Liver (tissue), 9 donors: ENCODE data around the gene MPDZ. TPM values are rescaled to one million over a fixed set of nuclear protein-coding genes. Genes with fewer than 3 reads are reported as not detected.

Experiments used
- DNase-seq: peaks from one replicate; pipeline ENCODE4 v3.0.0-alpha.2; 2017; ENCODE audit warnings: low spot score
- H3K27ac ChIP-seq, 2 donors: one replicate each; pipeline ENCODE4 v1.7.0; 2013; ENCODE audit warnings: inconsistent platforms in 2 of 2, low read length in 2 of 2, control low read depth in 1 of 2, low read depth in 1 of 2, mild to moderate bottlenecking in 1 of 2
- H3K27me3 ChIP-seq, 4 donors: one replicate each; pipeline versions ENCODE4 v1.6.1 to v1.7.0; 2013; ENCODE audit warnings: low read length in 3 of 4, inconsistent platforms in 1 of 4, mild to moderate bottlenecking in 1 of 4, moderate library complexity in 1 of 4; ENCODE audit not compliant: control insufficient read depth in 4 of 4, insufficient read depth in 4 of 4
- H3K36me3 ChIP-seq, 4 donors: one replicate each; pipeline versions ENCODE4 v1.6.1 to v1.7.0; 2013; ENCODE audit warnings: low read length in 3 of 4, mild to moderate bottlenecking in 3 of 4, low read depth in 1 of 4, moderate library complexity in 1 of 4; ENCODE audit not compliant: control insufficient read depth in 4 of 4, insufficient read depth in 3 of 4
- H3K4me1 ChIP-seq, 4 donors: one replicate each; pipeline versions ENCODE4 v1.6.1 to v1.7.0; 2013; ENCODE audit warnings: low read length in 3 of 4, mild to moderate bottlenecking in 3 of 4, moderate library complexity in 1 of 4; ENCODE audit not compliant: control insufficient read depth in 4 of 4, insufficient read depth in 4 of 4
- H3K4me3 ChIP-seq, 3 donors: one replicate each; pipeline versions ENCODE4 v1.6.1 to v1.7.0; 2013; ENCODE audit warnings: low read length in 3 of 3, control low read depth in 1 of 3, low read depth in 1 of 3, mild to moderate bottlenecking in 1 of 3
- H3K9ac ChIP-seq, 2 donors: one replicate each; pipeline ENCODE4 v1.7.0; 2013; ENCODE audit warnings: low read length in 2 of 2, mild to moderate bottlenecking in 2 of 2, moderate library complexity in 2 of 2, control low read depth in 1 of 2, low read depth in 1 of 2
- H3K9me3 ChIP-seq, 4 donors: one replicate each; pipeline versions ENCODE4 v1.6.1 to v1.7.0; 2013; ENCODE audit warnings: low read length in 3 of 4; ENCODE audit not compliant: control insufficient read depth in 4 of 4
- EGR1 ChIP-seq, 2 donors: IDR thresholded peaks; 2 replicates each; pipeline ENCODE4 v1.6.1; 2016 to 2018; ENCODE audit warnings: antibody characterized with exemption in 2 of 2, low read depth in 2 of 2
- FOXA1 ChIP-seq: IDR thresholded peaks from 2 replicates; pipeline ENCODE4 v1.6.1; 2016; ENCODE audit warnings: antibody characterized with exemption
- FOXA2 ChIP-seq: IDR thresholded peaks from 2 replicates; pipeline ENCODE4 v1.6.1; 2016; ENCODE audit warnings: antibody characterized with exemption
- GABPA ChIP-seq, 2 donors: IDR thresholded peaks in 1 of 2; conservative IDR thresholded peaks in 1 of 2; 2 replicates each; pipeline ENCODE4 v1.6.1; 2016; ENCODE audit warnings: antibody characterized with exemption in 2 of 2, mild to moderate bottlenecking in 1 of 2, moderate library complexity in 1 of 2
- HNF4A ChIP-seq, 2 donors: conservative IDR thresholded peaks; 2 replicates each; pipeline ENCODE4 v1.6.1; 2016; ENCODE audit warnings: antibody characterized with exemption in 2 of 2, mild to moderate bottlenecking in 2 of 2
- HNF4G ChIP-seq: IDR thresholded peaks from 2 replicates; pipeline ENCODE4 v1.6.1; 2016; ENCODE audit warnings: antibody characterized with exemption
- JUND ChIP-seq, 2 donors: IDR thresholded peaks; 2 replicates each; pipeline ENCODE4 v1.6.1; 2016; ENCODE audit warnings: antibody characterized with exemption in 2 of 2
- NR2F2 ChIP-seq: IDR thresholded peaks from 2 replicates; pipeline ENCODE4 v1.6.1; 2016; ENCODE audit warnings: antibody characterized with exemption
- RAD21 ChIP-seq, 2 donors: IDR thresholded peaks; 2 replicates each; pipeline ENCODE4 v1.6.1; 2016; ENCODE audit warnings: antibody characterized with exemption in 2 of 2, mild to moderate bottlenecking in 2 of 2
- RXRA ChIP-seq, 2 donors: IDR thresholded peaks; 2 replicates each; pipeline ENCODE4 v1.6.1; 2017 to 2018; ENCODE audit warnings: antibody characterized with exemption in 2 of 2, mild to moderate bottlenecking in 1 of 2
- SP1 ChIP-seq: IDR thresholded peaks from 2 replicates; pipeline ENCODE4 v1.6.1; 2018; ENCODE audit warnings: antibody characterized with exemption, mild to moderate bottlenecking
- TAF1 ChIP-seq: conservative IDR thresholded peaks from 2 replicates; pipeline ENCODE4 v1.6.1; 2016; ENCODE audit warnings: antibody characterized with exemption, mild to moderate bottlenecking
- YY1 ChIP-seq: IDR thresholded peaks from 2 replicates; pipeline ENCODE4 v1.6.1; 2016; ENCODE audit warnings: antibody characterized with exemption, mild to moderate bottlenecking
- polyA plus RNA-seq, 2 donors: library from polyadenylated mRNA; stranded (reverse) in 1 of 2; unstranded in 1 of 2; fragments of 200-250 nt in 1 of 2; fragments of >200 nt in 1 of 2; fragmentation: Nextera tagmentation in 1 of 2; extraction: Ambion mirVana in 1 of 2; gene quantifications; one replicate each; pipeline versions ENCODE4 v1.2.1 to v1.2.3, GENCODE V29; 2013 to 2015
- total RNA-seq, 2 donors: library from RNA; depleted of rRNA; stranded (reverse); fragments of >200 nt; gene quantifications; one replicate each; pipeline ENCODE4 v1.2.3, GENCODE V29; 2014
- TF ChIP-seq, protein P1 (sequence below): IDR thresholded peaks from 2 replicates; pipeline ENCODE4 v1.6.1; 2016; ENCODE audit warnings: antibody characterized with exemption
- TF ChIP-seq, protein P2 (sequence below): IDR thresholded peaks from 2 replicates; pipeline ENCODE4 v1.6.1; 2016; ENCODE audit warnings: antibody characterized with exemption, mild to moderate bottlenecking
- TF ChIP-seq, protein P3 (sequence below): IDR thresholded peaks from 2 replicates; pipeline ENCODE4 v1.6.1; 2016; ENCODE audit warnings: antibody characterized with exemption
- TF ChIP-seq, protein P4 (sequence below): fragments of 150-350 bp; IDR thresholded peaks from 2 replicates; pipeline ENCODE4 v1.5.1; 2017; ENCODE audit warnings: improper control_type of control experiment, low read depth, low read length; ENCODE audit not compliant: missing input control
- TF ChIP-seq, protein P5 (sequence below): IDR thresholded peaks from 2 replicates; pipeline ENCODE4 v1.6.1; 2016; ENCODE audit warnings: antibody characterized with exemption
- donor health status: healthy.
- donor health status: healthy.
- donor health status: healthy.
- donor health status: healthy.
- donor health status: healthy.

The MPDZ gene
- total and polyA plus RNA-seq, 4 donors: 20.3 to 71.2 (median 30.2) TPM

DNA sequence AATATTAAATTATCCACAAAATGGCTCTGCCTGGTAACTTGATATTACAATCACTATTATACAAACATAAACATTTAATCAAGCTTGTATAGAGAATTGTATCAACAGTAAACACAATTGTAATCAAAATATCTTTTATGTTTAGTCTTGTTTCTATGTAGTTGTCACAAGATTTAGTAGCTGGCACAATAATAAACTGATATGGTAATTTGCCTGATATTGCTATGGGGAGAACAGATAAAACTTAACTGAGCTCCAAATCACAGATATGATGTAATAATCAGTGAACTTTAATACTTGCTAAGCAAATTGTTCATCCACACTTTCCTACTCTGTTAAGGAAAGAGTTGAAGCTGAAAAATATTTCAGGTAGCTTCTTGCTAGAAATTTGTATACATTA, 189.8 kb downstream of the MPDZ start:
- H3K27me3 ChIP-seq: no peaks in the 10 kb centered on the region

More for the DNA sequence above, 189.8 kb downstream of the MPDZ start:
- H3K4me3 ChIP-seq: no peak overlapping the region
- no peak overlapping the region for H3K9ac ChIP-seq
- no peaks in the 10 kb centered on the region for H3K36me3 ChIP-seq
- H3K4me1 ChIP-seq: peaks cover 0 to 22% (median 13%) of the 10 kb centered on the region in 4 donors
- no peak for DNase-seq
- no peak overlapping the region for H3K27ac ChIP-seq
- no peak for TF ChIP-seq GABPA (IDR thresholded peaks at IDR 0.05 in 1 of 2, conservative IDR thresholded peaks at IDR 0.05 in 1 of 2)
- TF ChIP-seq, protein P1, sequence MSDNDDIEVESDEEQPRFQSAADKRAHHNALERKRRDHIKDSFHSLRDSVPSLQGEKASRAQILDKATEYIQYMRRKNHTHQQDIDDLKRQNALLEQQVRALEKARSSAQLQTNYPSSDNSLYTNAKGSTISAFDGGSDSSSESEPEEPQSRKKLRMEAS: no peak
- TF ChIP-seq, protein P2, sequence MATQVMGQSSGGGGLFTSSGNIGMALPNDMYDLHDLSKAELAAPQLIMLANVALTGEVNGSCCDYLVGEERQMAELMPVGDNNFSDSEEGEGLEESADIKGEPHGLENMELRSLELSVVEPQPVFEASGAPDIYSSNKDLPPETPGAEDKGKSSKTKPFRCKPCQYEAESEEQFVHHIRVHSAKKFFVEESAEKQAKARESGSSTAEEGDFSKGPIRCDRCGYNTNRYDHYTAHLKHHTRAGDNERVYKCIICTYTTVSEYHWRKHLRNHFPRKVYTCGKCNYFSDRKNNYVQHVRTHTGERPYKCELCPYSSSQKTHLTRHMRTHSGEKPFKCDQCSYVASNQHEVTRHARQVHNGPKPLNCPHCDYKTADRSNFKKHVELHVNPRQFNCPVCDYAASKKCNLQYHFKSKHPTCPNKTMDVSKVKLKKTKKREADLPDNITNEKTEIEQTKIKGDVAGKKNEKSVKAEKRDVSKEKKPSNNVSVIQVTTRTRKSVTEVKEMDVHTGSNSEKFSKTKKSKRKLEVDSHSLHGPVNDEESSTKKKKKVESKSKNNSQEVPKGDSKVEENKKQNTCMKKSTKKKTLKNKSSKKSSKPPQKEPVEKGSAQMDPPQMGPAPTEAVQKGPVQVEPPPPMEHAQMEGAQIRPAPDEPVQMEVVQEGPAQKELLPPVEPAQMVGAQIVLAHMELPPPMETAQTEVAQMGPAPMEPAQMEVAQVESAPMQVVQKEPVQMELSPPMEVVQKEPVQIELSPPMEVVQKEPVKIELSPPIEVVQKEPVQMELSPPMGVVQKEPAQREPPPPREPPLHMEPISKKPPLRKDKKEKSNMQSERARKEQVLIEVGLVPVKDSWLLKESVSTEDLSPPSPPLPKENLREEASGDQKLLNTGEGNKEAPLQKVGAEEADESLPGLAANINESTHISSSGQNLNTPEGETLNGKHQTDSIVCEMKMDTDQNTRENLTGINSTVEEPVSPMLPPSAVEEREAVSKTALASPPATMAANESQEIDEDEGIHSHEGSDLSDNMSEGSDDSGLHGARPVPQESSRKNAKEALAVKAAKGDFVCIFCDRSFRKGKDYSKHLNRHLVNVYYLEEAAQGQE: no peak
- no peak for TF ChIP-seq RAD21 (IDR thresholded peaks at IDR 0.05)
- peak; percentile 42 for TF ChIP-seq HNF4G
- TF ChIP-seq JUND (IDR thresholded peaks at IDR 0.05): peak in 1 of 2 donors; percentile 21
- TF ChIP-seq, protein P3, sequence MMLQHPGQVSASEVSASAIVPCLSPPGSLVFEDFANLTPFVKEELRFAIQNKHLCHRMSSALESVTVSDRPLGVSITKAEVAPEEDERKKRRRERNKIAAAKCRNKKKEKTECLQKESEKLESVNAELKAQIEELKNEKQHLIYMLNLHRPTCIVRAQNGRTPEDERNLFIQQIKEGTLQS: peak; percentile 31
- TF ChIP-seq, protein P4, sequence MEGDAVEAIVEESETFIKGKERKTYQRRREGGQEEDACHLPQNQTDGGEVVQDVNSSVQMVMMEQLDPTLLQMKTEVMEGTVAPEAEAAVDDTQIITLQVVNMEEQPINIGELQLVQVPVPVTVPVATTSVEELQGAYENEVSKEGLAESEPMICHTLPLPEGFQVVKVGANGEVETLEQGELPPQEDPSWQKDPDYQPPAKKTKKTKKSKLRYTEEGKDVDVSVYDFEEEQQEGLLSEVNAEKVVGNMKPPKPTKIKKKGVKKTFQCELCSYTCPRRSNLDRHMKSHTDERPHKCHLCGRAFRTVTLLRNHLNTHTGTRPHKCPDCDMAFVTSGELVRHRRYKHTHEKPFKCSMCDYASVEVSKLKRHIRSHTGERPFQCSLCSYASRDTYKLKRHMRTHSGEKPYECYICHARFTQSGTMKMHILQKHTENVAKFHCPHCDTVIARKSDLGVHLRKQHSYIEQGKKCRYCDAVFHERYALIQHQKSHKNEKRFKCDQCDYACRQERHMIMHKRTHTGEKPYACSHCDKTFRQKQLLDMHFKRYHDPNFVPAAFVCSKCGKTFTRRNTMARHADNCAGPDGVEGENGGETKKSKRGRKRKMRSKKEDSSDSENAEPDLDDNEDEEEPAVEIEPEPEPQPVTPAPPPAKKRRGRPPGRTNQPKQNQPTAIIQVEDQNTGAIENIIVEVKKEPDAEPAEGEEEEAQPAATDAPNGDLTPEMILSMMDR: no peak
- TF ChIP-seq, protein P5, sequence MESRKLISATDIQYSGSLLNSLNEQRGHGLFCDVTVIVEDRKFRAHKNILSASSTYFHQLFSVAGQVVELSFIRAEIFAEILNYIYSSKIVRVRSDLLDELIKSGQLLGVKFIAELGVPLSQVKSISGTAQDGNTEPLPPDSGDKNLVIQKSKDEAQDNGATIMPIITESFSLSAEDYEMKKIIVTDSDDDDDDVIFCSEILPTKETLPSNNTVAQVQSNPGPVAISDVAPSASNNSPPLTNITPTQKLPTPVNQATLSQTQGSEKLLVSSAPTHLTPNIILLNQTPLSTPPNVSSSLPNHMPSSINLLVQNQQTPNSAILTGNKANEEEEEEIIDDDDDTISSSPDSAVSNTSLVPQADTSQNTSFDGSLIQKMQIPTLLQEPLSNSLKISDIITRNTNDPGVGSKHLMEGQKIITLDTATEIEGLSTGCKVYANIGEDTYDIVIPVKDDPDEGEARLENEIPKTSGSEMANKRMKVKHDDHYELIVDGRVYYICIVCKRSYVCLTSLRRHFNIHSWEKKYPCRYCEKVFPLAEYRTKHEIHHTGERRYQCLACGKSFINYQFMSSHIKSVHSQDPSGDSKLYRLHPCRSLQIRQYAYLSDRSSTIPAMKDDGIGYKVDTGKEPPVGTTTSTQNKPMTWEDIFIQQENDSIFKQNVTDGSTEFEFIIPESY: no peak
- no peak for TF ChIP-seq TAF1
- peak; percentile 76 to 83 for TF ChIP-seq HNF4A (conservative IDR thresholded peaks at IDR 0.05)
- peak in 1 of 2 donors; percentile 31 for TF ChIP-seq RXRA (IDR thresholded peaks at IDR 0.05)
- no peak for TF ChIP-seq FOXA1
- no peak for TF ChIP-seq NR2F2
- peak; percentile 51 for TF ChIP-seq SP1
- TF ChIP-seq YY1: peak; percentile 34
- no peak for TF ChIP-seq FOXA2
- no peak for TF ChIP-seq EGR1 (IDR thresholded peaks at IDR 0.05; ENCODE audit: low read depth in 2 of 2)
- H3K9me3 ChIP-seq: no peaks in the 10 kb centered on the region
